Chondrocyte (in vitro differentiated cells): ENCODE results near the gene SETMAR. TPM values are rescaled to one million over a fixed set of nuclear protein-coding genes. Genes with fewer than 3 reads are reported as not detected.
A peak's percentile ranks its signal among the peaks of the same experiment; 100 is the strongest.

Experiments
- DNase-seq: peaks from one replicate; pipeline ENCODE4 v3.0.0; 2021; ENCODE audit warnings: mixed read lengths, low spot score
- H3K27ac Mint-ChIP-seq: one replicate; pipeline ENCODE4 v1.8.0; 2021; ENCODE audit warnings: mild to moderate bottlenecking, moderate library complexity, mixed read lengths; ENCODE audit not compliant: unreplicated experiment
- H3K27me3 Mint-ChIP-seq: 2 replicates; pipeline ENCODE4 v1.8.0; 2021; ENCODE audit warnings: low read depth, mixed read lengths
- H3K36me3 Mint-ChIP-seq: 2 replicates; pipeline ENCODE4 v1.8.0; 2021; ENCODE audit warnings: low read depth, mixed read lengths
- H3K4me1 Mint-ChIP-seq: 2 replicates; pipeline ENCODE4 v1.8.0; 2021; ENCODE audit warnings: low read depth, mild to moderate bottlenecking, mixed read lengths
- H3K4me3 Mint-ChIP-seq: one replicate; pipeline ENCODE4 v1.8.0; 2021; ENCODE audit warnings: mild to moderate bottlenecking, moderate library complexity, mixed read lengths; ENCODE audit not compliant: unreplicated experiment
- H3K9me3 Mint-ChIP-seq: 2 replicates; pipeline ENCODE4 v1.8.0; 2021; ENCODE audit warnings: low read depth, mixed read lengths
- CTCF ChIP-seq: fragments of 200-600 bp; sonication (generic); IDR thresholded peaks from 2 replicates; pipeline ENCODE4 v1.5.0; 2021; ENCODE audit warnings: antibody characterized with exemption, mild to moderate bottlenecking, moderate library complexity
- total RNA-seq: library from RNA; stranded (reverse); gene quantifications from 3 replicates; pipeline ENCODE4 v1.2.1, GENCODE V29; 2021

Gene SETMAR
- total RNA-seq, 1 donor from 2014 or later: 13.1 TPM

GRCh38 chr3:4313606-4314293, 10.6 kb downstream of the SETMAR start:
- H3K4me1 Mint-ChIP-seq: peaks cover 21% of the 10 kb centered on the region
- peaks cover 20% of the 10 kb centered on the region for H3K36me3 Mint-ChIP-seq
- no peak overlapping the region for H3K4me3 Mint-ChIP-seq
- H3K27ac Mint-ChIP-seq: no peak overlapping the region
- DNase-seq: no peak
- TF ChIP-seq CTCF: no peak
- H3K9me3 Mint-ChIP-seq: no peaks in the 10 kb centered on the region
- no peaks in the 10 kb centered on the region for H3K27me3 Mint-ChIP-seq

- peak; percentile 71 for TF ChIP-seq CTCF
- Mint-ChIP-seq H3K27ac (no peak overlapping the region), H3K4me3 (no peak overlapping the region), H3K9me3 (no peaks in the 10 kb centered on the region), H3K4me1 (peaks cover 21% of the 10 kb centered on the region), H3K27me3 (no peaks in the 10 kb centered on the region), H3K36me3 (peaks cover 20% of the 10 kb centered on the region)
- no peak for DNase-seq
Measured at GRCh38 chr3:4314688-4315087, 11.5 kb downstream of the SETMAR start.

GRCh38 chr3:4320096-4320911, 17.1 kb downstream of the SETMAR start:
- H3K27ac Mint-ChIP-seq: no peak overlapping the region
- H3K4me3 Mint-ChIP-seq: no peak overlapping the region
- DNase-seq: no peak
- peaks cover 21% of the 10 kb centered on the region for H3K4me1 Mint-ChIP-seq
- H3K27me3 Mint-ChIP-seq: no peaks in the 10 kb centered on the region
- no peak for TF ChIP-seq CTCF
- no peaks in the 10 kb centered on the region for H3K9me3 Mint-ChIP-seq
- peaks cover 9% of the 10 kb centered on the region for H3K36me3 Mint-ChIP-seq

GRCh38 chr3:4321732-4322131, 18.6 kb downstream of the SETMAR start:
- H3K4me1 Mint-ChIP-seq: peaks cover 21% of the 10 kb centered on the region
- H3K27ac Mint-ChIP-seq: no peak overlapping the region
- H3K36me3 Mint-ChIP-seq: peaks cover 4% of the 10 kb centered on the region
- H3K27me3 Mint-ChIP-seq: no peaks in the 10 kb centered on the region
- H3K9me3 Mint-ChIP-seq: no peaks in the 10 kb centered on the region
- no peak for DNase-seq
- no peak overlapping the region for H3K4me3 Mint-ChIP-seq
- TF ChIP-seq CTCF: no peak

- no peak overlapping the region for H3K27ac Mint-ChIP-seq
- H3K36me3 Mint-ChIP-seq: peaks cover 2% of the 10 kb centered on the region
- DNase-seq: no peak
- H3K9me3 Mint-ChIP-seq: no peaks in the 10 kb centered on the region
- H3K4me1 Mint-ChIP-seq: peaks cover 21% of the 10 kb centered on the region
- H3K4me3 Mint-ChIP-seq: no peak overlapping the region
- no peaks in the 10 kb centered on the region for H3K27me3 Mint-ChIP-seq
- TF ChIP-seq CTCF: no peak
Measured at GRCh38 chr3:4322635-4323034, 19.5 kb downstream of the SETMAR start.
